CD14-positive monocyte (primary cell): ENCODE measurements around the gene AVPR2. TPM values are rescaled to one million over a fixed set of nuclear protein-coding genes. Genes with fewer than 3 reads are reported as not detected.

ENCODE experiments used
- DNase-seq, 3 donors: peaks; one replicate each; pipeline ENCODE4 v3.0.0-alpha.2; 2011 to 2022
- H2AFZ ChIP-seq: 2 replicates; pipeline ENCODE4 v1.6.0; 2012; ENCODE audit warnings: mild to moderate bottlenecking, low read depth, low read length, inconsistent platforms; ENCODE audit not compliant: insufficient read depth, poor library complexity, severe bottlenecking
- H3K27ac ChIP-seq, 2 donors: 1 replicate in 1 of 2; 2 replicates in 1 of 2; pipeline ENCODE4 v1.5.1; 2012 to 2013; ENCODE audit warnings: low read length in 2 of 2, control low read depth in 1 of 2, inconsistent platforms in 1 of 2, low read depth in 1 of 2, mild to moderate bottlenecking in 1 of 2
- H3K27me3 ChIP-seq, 2 donors: one replicate each; pipeline versions ENCODE4 v1.6.0 to v1.6.1; 2011 to 2013; ENCODE audit warnings: low read length in 2 of 2; ENCODE audit not compliant: control insufficient read depth in 2 of 2, insufficient read depth in 2 of 2
- H3K36me3 ChIP-seq, 2 donors: replicated peaks in 1 of 2; 1 replicate in 1 of 2; 2 replicates in 1 of 2; pipeline versions ENCODE4 v1.5.1 to v1.6.1; 2012 to 2013; ENCODE audit warnings: low read length in 2 of 2, control low read depth in 1 of 2, inconsistent platforms in 1 of 2, mild to moderate bottlenecking in 1 of 2; ENCODE audit not compliant: insufficient read depth in 2 of 2, control insufficient read depth in 1 of 2
- H3K4me1 ChIP-seq, 2 donors: 1 replicate in 1 of 2; 2 replicates in 1 of 2; pipeline versions ENCODE4 v1.5.1 to v1.6.1; 2012 to 2013; ENCODE audit warnings: low read length in 2 of 2, control low read depth in 1 of 2, inconsistent platforms in 1 of 2, mild to moderate bottlenecking in 1 of 2, moderate library complexity in 1 of 2; ENCODE audit not compliant: insufficient read depth in 2 of 2, control insufficient read depth in 1 of 2
- H3K4me2 ChIP-seq: replicated peaks from 2 replicates; pipeline ENCODE3; 2012; ENCODE audit warnings: low read length, moderate library complexity, mild to moderate bottlenecking; ENCODE audit not compliant: poor library complexity, severe bottlenecking; ENCODE audit errors: extremely low read depth
- H3K4me3 ChIP-seq, 3 experiments: fragments of 200-600 bp in 1 of 3; sonication (generic) in 1 of 3; replicated peaks in 1 of 3; 1 replicate in 2 of 3; 2 replicates in 1 of 3; pipeline ENCODE4 v1.5.1; 2011 to 2013; ENCODE audit warnings: low read length in 3 of 3, mild to moderate bottlenecking in 3 of 3, control low read depth in 2 of 3, low read depth in 2 of 3, inconsistent platforms in 1 of 3, moderate library complexity in 1 of 3
- H3K79me2 ChIP-seq: 2 replicates; pipeline ENCODE4 v1.6.0; 2012; ENCODE audit warnings: mild to moderate bottlenecking, control low read depth, inconsistent platforms, low read length, moderate library complexity; ENCODE audit not compliant: insufficient read depth
- H3K9ac ChIP-seq: 2 replicates; pipeline ENCODE4 v1.6.0; 2017; ENCODE audit warnings: low read length, mild to moderate bottlenecking; ENCODE audit not compliant: insufficient read depth, poor library complexity, severe bottlenecking
- H3K9me3 ChIP-seq, 2 donors: replicated peaks in 1 of 2; 1 replicate in 1 of 2; 2 replicates in 1 of 2; pipeline versions ENCODE4 v1.5.1 to v1.6.1; 2012 to 2013; ENCODE audit warnings: low read length in 2 of 2, control low read depth in 1 of 2; ENCODE audit not compliant: control insufficient read depth in 1 of 2, insufficient read depth in 1 of 2
- H4K20me1 ChIP-seq: 2 replicates; pipeline ENCODE4 v1.6.0; 2012; ENCODE audit warnings: mild to moderate bottlenecking, low read length, control low read depth, moderate library complexity; ENCODE audit not compliant: insufficient read depth
- H3K27ac Mint-ChIP-seq, 7 donors: one replicate each; pipeline ENCODE4 v1.8.0; 2020; ENCODE audit warnings: mild to moderate bottlenecking in 7 of 7, mixed read lengths in 7 of 7, moderate library complexity in 6 of 7, inconsistent platforms in 2 of 7
- H3K27me3 Mint-ChIP-seq, 3 donors: one replicate each; pipeline ENCODE4 v1.8.0; 2021 to 2022; ENCODE audit warnings: low read depth in 3 of 3, mild to moderate bottlenecking in 3 of 3, mixed read lengths in 3 of 3, moderate library complexity in 3 of 3, inconsistent platforms in 1 of 3
- H3K36me3 Mint-ChIP-seq, 2 donors: one replicate each; pipeline ENCODE4 v1.8.0; 2020; ENCODE audit warnings: mixed read lengths in 2 of 2, inconsistent platforms in 1 of 2, mild to moderate bottlenecking in 1 of 2
- H3K4me1 Mint-ChIP-seq: one replicate; pipeline ENCODE4 v1.8.0; 2020; ENCODE audit warnings: mild to moderate bottlenecking, mixed read lengths
- H3K4me3 Mint-ChIP-seq, 2 donors: one replicate each; pipeline ENCODE4 v1.8.0; 2020; ENCODE audit warnings: mild to moderate bottlenecking in 2 of 2, mixed read lengths in 2 of 2, moderate library complexity in 1 of 2
- H3K9me3 Mint-ChIP-seq, 7 donors: one replicate each; pipeline ENCODE4 v1.8.0; 2020 to 2022; ENCODE audit warnings: mixed read lengths in 7 of 7, mild to moderate bottlenecking in 6 of 7, moderate library complexity in 6 of 7, inconsistent platforms in 2 of 7
- CTCF ChIP-seq: fragments of 200-600 bp; IDR thresholded peaks from one replicate; pipeline ENCODE4 v1.8.0; 2022; ENCODE audit warnings: antibody characterized with exemption, mild to moderate bottlenecking
- WGBS: methylation state at CpG from one replicate; pipeline ENCODE4 v1.1.5; 2013; ENCODE audit warnings: missing lambda C conversion rate; ENCODE audit not compliant: insufficient coverage; 5-methylcytosine and 5-hydroxymethylcytosine counted together
- intact Hi-C, 2 donors: fragments of 100-400 bp; cut with micrococcal nuclease; formaldehyde crosslinking; loops; one replicate each; pipeline versions ENCODE4 v1.15.0 to v1.15.1; 2023
- polyA plus RNA-seq, 3 donors: library from polyadenylated mRNA; depleted of rRNA in 1 of 3; unstranded in 2 of 3; stranded (reverse) in 1 of 3; fragments of 300-500 nt in 2 of 3; fragments of >200 nt in 1 of 3; fragmentation: Illumina TruSeq in 2 of 3; gene quantifications; 1 replicate in 2 of 3; 2 replicates in 1 of 3; pipeline ENCODE4 v1.2.3, GENCODE V29; 2012 to 2021

Gene AVPR2
- polyA plus RNA-seq, 3 donors = 0.14 to 0.27 TPM; not detected in 1

GRCh38 chrX:153863251-153863991, 41.1 kb upstream of the AVPR2 start:
- no peaks in the 10 kb centered on the region for H4K20me1 ChIP-seq
- no peak overlapping the region for H3K9ac ChIP-seq
- Mint-ChIP-seq H3K4me1 (no peaks in the 10 kb centered on the region), H3K27ac (no peak overlapping the region), H3K4me3 (no peak overlapping the region), H3K36me3 (no peaks in the 10 kb centered on the region), H3K27me3 (peaks cover 8 to 45% (median 10%) of the 10 kb centered on the region in 3 donors), H3K9me3 (peaks cover 0 to 11% (median 0%) of the 10 kb centered on the region in 7 donors)
- H3K27me3 ChIP-seq = no peaks in the 10 kb centered on the region
- H3K4me2 ChIP-seq = no peak overlapping the region
- H2AFZ ChIP-seq = no peak overlapping the region
- no peaks in the 10 kb centered on the region for H3K79me2 ChIP-seq
- no peaks in the 10 kb centered on the region for H3K36me3 ChIP-seq
- H3K9me3 ChIP-seq = no peaks in the 10 kb centered on the region
- no peaks in the 10 kb centered on the region for H3K4me1 ChIP-seq
- H3K27ac ChIP-seq = no peak overlapping the region
- no peak for TF ChIP-seq CTCF
- intact Hi-C loops = no loop called here
- DNase-seq = no peak
- H3K4me3 ChIP-seq = no peak overlapping the region
- WGBS = 76% methylated on average over 5 of the region's 28 CpGs

DNA sequence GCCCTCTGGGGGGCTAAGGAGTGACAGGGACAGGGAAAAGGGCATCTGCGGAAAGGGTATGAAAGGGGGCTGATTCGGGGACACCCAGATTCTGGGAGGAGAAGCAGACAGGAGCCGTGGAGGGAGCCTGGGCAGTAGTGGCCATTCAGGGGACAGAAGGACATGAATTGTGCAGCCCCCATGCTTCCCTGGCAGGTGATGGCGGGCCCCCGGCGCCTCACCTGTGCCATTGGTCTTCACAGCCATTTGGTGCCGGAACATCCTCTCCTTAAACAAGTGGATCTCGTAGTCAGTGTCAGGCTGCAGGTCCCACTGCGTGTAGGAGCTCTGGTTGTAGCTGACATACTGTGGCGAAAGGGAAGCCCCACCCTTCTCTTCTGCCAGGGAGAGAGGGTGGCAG, 40.4 kb upstream of the AVPR2 start:
- no peaks in the 10 kb centered on the region for H3K36me3 Mint-ChIP-seq
- Histone ChIP-seq H3K4me3 (no peak overlapping the region), H3K79me2 (no peaks in the 10 kb centered on the region), H3K36me3 (no peaks in the 10 kb centered on the region), H2AFZ (no peak overlapping the region), H3K27me3 (no peaks in the 10 kb centered on the region), H3K9ac (no peak overlapping the region), H3K4me1 (no peaks in the 10 kb centered on the region), H3K27ac (no peak overlapping the region), H4K20me1 (no peaks in the 10 kb centered on the region), H3K4me2 (no peak overlapping the region), H3K9me3 (no peaks in the 10 kb centered on the region)
- peaks cover 6 to 43% (median 7%) of the 10 kb centered on the region in 3 donors for H3K27me3 Mint-ChIP-seq
- intact Hi-C loops = no loop called here
- no peak for TF ChIP-seq CTCF
- no peak overlapping the region for H3K27ac Mint-ChIP-seq
- no peak for DNase-seq
- peaks cover 0 to 10% (median 0%) of the 10 kb centered on the region in 7 donors for H3K9me3 Mint-ChIP-seq
- H3K4me3 Mint-ChIP-seq = no peak overlapping the region
- no peaks in the 10 kb centered on the region for H3K4me1 Mint-ChIP-seq
- WGBS = 93% methylated on average over 3 of the region's 10 CpGs
